ENCODE data around the gene SELENOF. TPM values are rescaled to one million over a fixed set of nuclear protein-coding genes. Genes with fewer than 3 reads are reported as not detected.

The SELENOF gene
- total and polyA plus RNA-seq, 10 of the 15 experiments (the other 5 are each of a cell fraction or from before 2014, with no cell fraction given) = 98.7 to 254 (median 172) TPM

- ChIA-PET POLR2A (no interaction called here), CTCF (no interaction called here), RAD21 (ENCODE audit: unreplicated experiment) (no interaction called here), SMC1A (ENCODE audit: uncharacterized antibody, unreplicated experiment) (no interaction called here)
- peaks cover 26% of the 10 kb centered on the region for H3K9me3 ChIP-seq (replicated peaks; ENCODE audit: control insufficient read depth, insufficient read depth, low read length)
- no peak overlapping the region for H3K27ac ChIP-seq (ENCODE audit: control insufficient read depth, insufficient read depth)
- H3K79me2 ChIP-seq (ENCODE audit: control insufficient read depth, insufficient read depth, low read length) = peaks cover 56% of the 10 kb centered on the region
- DNase-seq (ENCODE audit: low read depth, low spot score) (no peak), ATAC-seq (no peak), FAIRE-seq (no peak)
- in situ Hi-C loops (cut with MboI) = no loop called here
- no peak for TF ChIP-seq CTCF (IDR thresholded peaks at IDR 0.05 in 2 of 3, conservative IDR thresholded peaks at IDR 0.05 in 1 of 3; ENCODE audit: control insufficient read depth in 2 of 3, extremely low read depth in 1 of 3, insufficient read depth in 1 of 3, low read depth in 3 of 3, low read length in 3 of 3)
- no peak for TF ChIP-seq WRNIP1 (IDR thresholded peaks at IDR 0.05; ENCODE audit: borderline replicate concordance, low read depth, low read length)
- TF ChIP-seq ZBTB11 (CRISPR knock-in tag; IDR thresholded peaks at IDR 0.05) = no peak
- TF ChIP-seq FOXM1 (IDR thresholded peaks at IDR 0.05; ENCODE audit: low read depth, low read length) = no peak
- no peak for TF ChIP-seq NR2C2 (IDR thresholded peaks at IDR 0.05; ENCODE audit: borderline replicate concordance, control insufficient read depth, insufficient read length, low read depth)
- no peak for TF ChIP-seq BACH1 (IDR thresholded peaks at IDR 0.05; ENCODE audit: borderline replicate concordance)
- no peak for TF ChIP-seq HDGF (IDR thresholded peaks at IDR 0.05)
- TF ChIP-seq JUND (IDR thresholded peaks at IDR 0.05; ENCODE audit: low read depth, low read length) = no peak
- TF ChIP-seq ZBTB33 (IDR thresholded peaks at IDR 0.05) = no peak
- no peak for TF ChIP-seq TAF1 (IDR thresholded peaks at IDR 0.05; ENCODE audit: borderline replicate concordance, low read depth, low read length)
- no peak overlapping the region for H3K4me2 ChIP-seq (ENCODE audit: control insufficient read depth, insufficient read depth)
- intact Hi-C loops (cut with micrococcal nuclease; ENCODE audit: unreplicated experiment) = no loop called here
- 94% methylated on average over 1 of the region's 1 CpG for WGBS (ENCODE audit: insufficient coverage, insufficient replicate concordance, low lambda C conversion rate, missing lambda C conversion rate)
- H3K9ac ChIP-seq (ENCODE audit: control insufficient read depth, insufficient read depth, low read length) = no peak overlapping the region
- no peak overlapping the region for H2AFZ ChIP-seq (ENCODE audit: control insufficient read depth, low read depth, low read length)
- no peak overlapping the region for H3K4me3 ChIP-seq
- H3K4me1 ChIP-seq (ENCODE audit: control insufficient read depth, insufficient read depth, low read length) = no peaks in the 10 kb centered on the region
- H3K36me3 ChIP-seq (ENCODE audit: control insufficient read depth in 2 of 2, insufficient read depth in 2 of 2, low read length in 1 of 2) = no peaks in the 10 kb centered on the region
- no peaks in the 10 kb centered on the region for H3K27me3 ChIP-seq (replicated peaks in 1 of 2; ENCODE audit: control insufficient read depth in 2 of 2, insufficient read depth in 2 of 2, low read length in 1 of 2)
- no peaks in the 10 kb centered on the region for H4K20me1 ChIP-seq (ENCODE audit: control insufficient read depth, insufficient read depth)
- no TSS peak for BruUV-seq (replicated peaks)
These were observed 11.8 kb upstream of the SELENOF start for GRCh38 chr1:86925742-86926141.
